Activated naive CD8-positive, alpha-beta T cell (primary cell): ENCODE data around the gene AOPEP.

Experiments used
- H3K27ac Mint-ChIP-seq: one replicate; pipeline ENCODE4 v1.8.0; 2021; ENCODE audit warnings: mixed read lengths
- H3K27me3 Mint-ChIP-seq: one replicate; pipeline ENCODE4 v1.8.0; 2021; ENCODE audit warnings: mixed read lengths
- H3K36me3 Mint-ChIP-seq: one replicate; pipeline ENCODE4 v1.8.0; 2021; ENCODE audit warnings: mixed read lengths
- H3K4me1 Mint-ChIP-seq: one replicate; pipeline ENCODE4 v1.8.0; 2021; ENCODE audit warnings: low read depth, mixed read lengths
- H3K4me3 Mint-ChIP-seq: one replicate; pipeline ENCODE4 v1.8.0; 2021; ENCODE audit warnings: mild to moderate bottlenecking, mixed read lengths
- H3K9me3 Mint-ChIP-seq: one replicate; pipeline ENCODE4 v1.8.0; 2021; ENCODE audit warnings: low read depth, mixed read lengths

Gene AOPEP

DNA sequence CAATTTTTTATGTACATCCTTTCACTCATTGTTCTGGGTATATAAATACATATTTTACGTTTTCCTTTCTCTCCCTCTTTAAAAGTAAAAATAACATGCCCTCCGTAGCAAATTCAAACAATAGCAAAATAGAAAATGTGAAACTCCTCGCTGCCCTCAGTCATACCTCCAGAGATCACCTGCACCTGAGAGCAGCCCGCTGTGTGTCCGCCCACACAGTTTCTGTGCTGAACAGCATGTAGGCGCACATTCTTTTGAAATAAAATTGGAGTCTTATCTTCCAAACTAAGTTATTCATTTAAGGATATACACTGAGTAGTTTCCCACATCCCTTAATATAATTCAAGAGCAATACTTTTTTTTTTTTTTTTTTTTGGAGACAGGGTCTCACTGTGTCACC lies 255.7 kb downstream of the AOPEP start:
- Mint-ChIP-seq H3K9me3 (no peaks in the 10 kb centered on the region), H3K4me3 (no peak overlapping the region), H3K36me3 (peaks cover 11% of the 10 kb centered on the region), H3K27ac (no peak overlapping the region), H3K27me3 (no peaks in the 10 kb centered on the region), H3K4me1 (peaks cover 12% of the 10 kb centered on the region)

DNA sequence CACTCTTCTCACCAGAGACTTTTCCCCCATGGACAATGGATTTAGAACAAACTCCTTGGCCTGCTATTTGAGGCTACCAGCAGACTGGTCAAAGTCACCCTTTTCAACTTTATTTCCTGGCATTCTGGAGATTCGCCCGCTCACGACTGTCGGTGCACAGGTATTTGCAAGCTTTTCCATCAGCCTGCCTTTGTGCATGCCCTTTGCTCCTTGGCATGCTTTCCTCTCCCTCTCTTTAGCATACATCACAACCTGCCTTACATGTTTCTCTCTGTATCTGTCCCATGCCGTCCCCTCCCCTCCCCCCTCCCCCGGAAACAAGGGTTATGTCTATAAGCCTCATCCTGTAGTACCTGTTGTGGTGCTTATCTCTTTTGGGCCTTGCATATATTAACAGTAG lies 257.1 kb downstream of the AOPEP start:
- Mint-ChIP-seq H3K4me1 (peaks cover 12% of the 10 kb centered on the region), H3K9me3 (no peaks in the 10 kb centered on the region), H3K36me3 (peaks cover 7% of the 10 kb centered on the region), H3K4me3 (no peak overlapping the region), H3K27ac (no peak overlapping the region), H3K27me3 (no peaks in the 10 kb centered on the region)

DNA sequence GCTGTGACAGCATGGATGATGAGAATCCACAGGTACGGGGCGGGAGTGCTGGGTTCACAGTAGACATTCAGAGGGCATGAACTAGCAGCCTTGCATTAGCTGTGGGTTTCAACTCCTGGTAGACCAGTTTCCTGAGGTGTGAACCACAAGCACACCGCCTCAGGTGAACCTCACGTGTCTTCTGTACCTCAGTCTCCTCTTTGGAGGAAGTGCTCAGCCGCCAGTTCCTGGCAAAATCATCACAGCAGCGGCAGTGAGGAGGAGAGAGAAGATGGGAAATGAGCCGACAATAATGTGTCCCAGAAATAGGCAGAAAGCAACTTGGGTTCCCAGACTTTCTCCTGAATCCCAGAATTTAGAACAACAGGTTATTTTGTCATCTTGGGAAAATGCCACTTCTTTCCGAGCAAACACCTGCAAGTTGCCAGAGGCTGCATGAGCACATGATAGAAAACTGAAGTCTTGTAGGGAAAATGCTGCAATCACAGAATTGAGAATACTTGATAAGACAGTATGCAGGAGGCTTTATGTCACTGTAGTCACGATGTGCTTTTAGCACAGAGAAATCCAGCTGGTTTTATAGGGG lies 258.5 kb downstream of the AOPEP start:
- Mint-ChIP-seq H3K9me3 (no peaks in the 10 kb centered on the region), H3K27me3 (no peaks in the 10 kb centered on the region), H3K36me3 (peaks cover 7% of the 10 kb centered on the region), H3K4me1 (peaks cover 12% of the 10 kb centered on the region), H3K27ac (no peak overlapping the region), H3K4me3 (no peak overlapping the region)

DNA sequence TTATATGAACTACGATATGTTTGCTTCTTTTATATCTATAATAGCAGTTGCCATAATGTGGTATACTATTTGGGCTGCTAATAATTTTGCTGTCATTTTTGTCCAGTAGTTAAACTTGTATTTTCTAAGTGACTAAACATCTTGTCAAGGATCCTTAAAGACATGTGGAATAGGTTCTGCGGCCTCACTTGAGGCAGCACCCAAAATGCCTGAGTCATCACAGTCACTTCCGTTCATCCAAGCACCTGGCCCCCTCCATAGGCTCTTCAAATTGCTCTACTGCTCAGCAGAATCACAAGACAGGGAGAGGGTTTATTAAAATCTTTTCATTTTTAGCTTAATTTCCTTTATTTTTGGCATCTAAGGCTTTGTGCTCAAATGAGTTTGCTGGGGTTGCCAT lies 259.1 kb downstream of the AOPEP start:
- H3K4me1 Mint-ChIP-seq = peaks cover 12% of the 10 kb centered on the region
- no peak overlapping the region for H3K4me3 Mint-ChIP-seq
- H3K36me3 Mint-ChIP-seq = peaks cover 7% of the 10 kb centered on the region
- no peaks in the 10 kb centered on the region for H3K9me3 Mint-ChIP-seq
- no peak overlapping the region for H3K27ac Mint-ChIP-seq
- H3K27me3 Mint-ChIP-seq = no peaks in the 10 kb centered on the region

DNA sequence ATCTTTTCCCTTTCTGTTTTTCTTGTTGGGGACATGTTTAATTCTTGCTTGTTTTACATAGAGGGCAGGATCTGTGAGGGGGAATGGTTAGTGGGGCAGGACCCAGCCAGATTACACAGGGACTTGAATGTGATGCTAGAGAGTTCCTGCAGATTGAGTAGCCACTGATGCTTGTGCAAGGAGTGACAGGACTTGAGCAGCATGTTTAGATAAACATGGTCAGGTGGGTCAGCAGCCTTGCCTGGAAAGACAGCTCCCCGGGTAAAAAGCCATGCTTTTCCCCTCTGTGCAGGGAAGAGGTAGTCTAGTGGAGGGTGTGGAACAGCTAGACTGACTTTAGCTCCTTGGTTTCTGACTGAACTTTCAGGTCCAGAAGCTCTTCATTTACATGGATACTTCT lies 261.2 kb downstream of the AOPEP start:
- Mint-ChIP-seq H3K36me3 (peaks cover 4% of the 10 kb centered on the region), H3K27me3 (no peaks in the 10 kb centered on the region), H3K4me1 (peaks cover 9% of the 10 kb centered on the region), H3K27ac (no peak overlapping the region), H3K4me3 (no peak overlapping the region), H3K9me3 (no peaks in the 10 kb centered on the region)

DNA sequence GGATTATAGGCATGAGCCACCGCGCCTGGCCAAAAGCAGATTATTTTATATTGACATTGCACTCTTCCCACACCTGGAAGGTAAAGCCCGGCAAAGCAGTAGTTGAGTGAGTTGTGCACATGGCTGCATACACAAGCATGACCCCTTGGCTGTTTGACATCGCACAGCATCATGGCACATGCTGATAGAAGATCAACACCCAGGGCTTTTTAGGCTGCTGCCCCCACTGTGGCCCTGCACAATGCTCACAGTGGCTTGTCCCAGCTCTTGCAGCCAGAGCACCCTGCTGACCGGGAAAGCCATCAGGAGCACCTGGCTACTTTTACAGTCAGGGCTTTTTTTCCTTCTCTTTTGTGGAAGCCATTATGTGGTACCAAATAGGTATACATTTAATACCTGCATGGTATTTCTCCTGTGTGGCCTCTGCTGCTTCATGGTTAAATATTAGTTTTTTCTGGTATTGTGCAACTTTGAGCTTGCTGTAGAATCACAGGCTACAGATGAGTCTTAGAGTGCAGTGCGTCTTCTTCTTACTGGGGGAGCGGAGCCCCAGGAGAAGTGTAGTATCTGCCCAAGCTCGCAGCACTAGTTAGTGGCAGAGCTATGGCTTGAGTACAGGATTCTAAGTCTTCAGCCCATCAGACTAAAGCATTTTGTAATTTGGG lies 264.5 kb downstream of the AOPEP start:
- Mint-ChIP-seq H3K4me3 (no peak overlapping the region), H3K36me3 (peaks cover 8% of the 10 kb centered on the region), H3K9me3 (no peaks in the 10 kb centered on the region), H3K27me3 (no peaks in the 10 kb centered on the region), H3K27ac (no peak overlapping the region), H3K4me1 (no peaks in the 10 kb centered on the region)

DNA sequence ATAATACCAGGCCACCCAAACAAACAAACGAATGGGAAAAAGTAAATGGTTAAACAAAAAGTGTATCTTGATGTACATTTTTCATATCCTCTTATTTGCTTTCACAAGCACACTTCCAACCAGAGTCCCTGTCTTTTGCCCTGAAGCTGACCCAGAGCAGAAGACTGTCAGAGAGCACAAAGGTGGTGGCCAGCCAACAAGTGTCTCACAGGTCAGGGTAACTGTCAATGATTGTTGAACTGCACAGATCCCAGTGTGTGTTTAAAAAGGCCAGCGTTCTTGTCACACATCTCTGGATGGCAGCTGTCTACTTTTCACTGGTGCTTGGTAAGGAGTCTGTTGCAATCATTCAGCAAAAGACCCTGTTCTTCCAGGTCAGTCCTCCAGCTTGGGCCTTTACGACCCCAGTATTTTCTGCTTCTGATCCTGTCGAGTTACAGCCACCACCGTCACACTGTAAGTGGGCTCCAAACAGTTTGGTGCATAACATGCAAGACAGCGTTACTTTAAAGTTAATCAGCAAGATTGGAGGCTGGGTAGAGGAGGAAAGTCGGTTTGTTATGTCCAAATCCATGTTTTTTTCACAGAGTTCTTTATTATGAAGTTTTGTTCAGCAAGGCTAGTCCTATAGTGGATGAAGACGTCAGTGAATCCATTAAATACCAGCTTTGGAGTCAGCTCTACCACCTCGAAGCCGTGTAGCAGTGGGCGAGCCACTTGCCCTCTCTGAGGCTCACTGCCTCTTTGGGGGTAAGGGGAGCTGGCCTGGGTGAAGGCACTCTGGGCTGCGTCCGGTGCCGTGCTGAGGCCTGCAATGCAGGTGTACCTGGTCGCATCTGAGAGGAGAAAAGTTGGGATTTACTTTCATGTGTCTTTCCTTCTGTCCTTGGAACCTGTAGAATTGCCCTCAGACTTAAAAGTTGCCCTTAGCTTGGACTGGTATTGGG lies 265.7 kb downstream of the AOPEP start:
- H3K4me3 Mint-ChIP-seq = no peak overlapping the region
- peaks cover 3% of the 10 kb centered on the region for H3K27me3 Mint-ChIP-seq
- H3K36me3 Mint-ChIP-seq = peaks cover 11% of the 10 kb centered on the region
- H3K9me3 Mint-ChIP-seq = no peaks in the 10 kb centered on the region
- H3K4me1 Mint-ChIP-seq = no peaks in the 10 kb centered on the region
- H3K27ac Mint-ChIP-seq = no peak overlapping the region

DNA sequence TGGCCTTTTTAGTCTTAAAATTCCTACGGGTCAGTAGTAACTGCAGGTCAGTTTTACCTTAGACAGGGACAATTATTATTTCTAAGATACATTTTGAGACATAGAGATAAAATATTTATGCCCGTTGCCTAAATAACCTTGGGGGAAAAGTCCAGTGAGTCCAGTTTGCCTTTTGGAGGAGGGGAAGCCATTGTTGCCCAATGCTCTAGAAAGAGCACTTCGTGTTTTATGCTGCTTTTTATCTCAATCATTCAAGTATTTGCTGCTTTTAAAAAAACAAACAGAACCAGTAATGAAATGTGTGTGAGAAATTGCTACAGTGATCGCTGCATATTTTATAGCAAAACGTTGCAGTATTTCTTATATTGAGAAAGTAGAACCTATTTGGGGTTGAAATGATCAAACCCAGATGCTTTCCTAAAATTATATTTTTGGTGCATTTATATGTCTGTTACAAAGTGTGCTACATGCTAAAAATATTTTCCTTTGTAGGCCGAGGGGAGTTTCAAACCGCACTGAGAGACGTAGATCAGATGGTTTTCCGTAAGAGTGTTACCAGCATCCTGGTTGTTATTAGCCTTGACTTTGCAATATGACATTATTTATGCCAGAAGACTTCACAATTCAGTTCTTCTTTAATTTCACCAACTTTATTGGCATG lies 266.8 kb downstream of the AOPEP start:
- peaks cover 11% of the 10 kb centered on the region for H3K36me3 Mint-ChIP-seq
- no peaks in the 10 kb centered on the region for H3K4me1 Mint-ChIP-seq
- H3K4me3 Mint-ChIP-seq = no peak overlapping the region
- no peak overlapping the region for H3K27ac Mint-ChIP-seq
- peaks cover 6% of the 10 kb centered on the region for H3K27me3 Mint-ChIP-seq
- H3K9me3 Mint-ChIP-seq = no peaks in the 10 kb centered on the region

DNA sequence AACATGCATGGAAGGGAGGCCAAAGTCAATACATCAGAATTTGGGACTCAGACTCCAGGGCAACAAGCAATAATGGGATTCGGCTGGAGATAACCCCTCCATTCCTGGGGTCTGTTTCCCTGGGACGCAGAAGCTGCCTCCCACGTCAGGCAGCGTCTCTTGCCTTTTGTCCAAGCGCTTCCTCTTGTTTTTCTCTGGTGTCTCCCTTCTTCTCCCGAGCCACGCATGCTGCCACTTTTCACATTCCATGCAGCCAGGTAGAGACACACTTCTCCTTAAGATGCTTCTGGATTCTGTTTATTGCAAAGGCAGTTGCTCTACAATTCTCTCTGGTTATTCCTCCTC lies 267.3 kb downstream of the AOPEP start:
- Mint-ChIP-seq H3K36me3 (peaks cover 11% of the 10 kb centered on the region), H3K27ac (no peak overlapping the region), H3K4me3 (no peak overlapping the region), H3K27me3 (peaks cover 7% of the 10 kb centered on the region), H3K9me3 (no peaks in the 10 kb centered on the region), H3K4me1 (no peaks in the 10 kb centered on the region)

DNA sequence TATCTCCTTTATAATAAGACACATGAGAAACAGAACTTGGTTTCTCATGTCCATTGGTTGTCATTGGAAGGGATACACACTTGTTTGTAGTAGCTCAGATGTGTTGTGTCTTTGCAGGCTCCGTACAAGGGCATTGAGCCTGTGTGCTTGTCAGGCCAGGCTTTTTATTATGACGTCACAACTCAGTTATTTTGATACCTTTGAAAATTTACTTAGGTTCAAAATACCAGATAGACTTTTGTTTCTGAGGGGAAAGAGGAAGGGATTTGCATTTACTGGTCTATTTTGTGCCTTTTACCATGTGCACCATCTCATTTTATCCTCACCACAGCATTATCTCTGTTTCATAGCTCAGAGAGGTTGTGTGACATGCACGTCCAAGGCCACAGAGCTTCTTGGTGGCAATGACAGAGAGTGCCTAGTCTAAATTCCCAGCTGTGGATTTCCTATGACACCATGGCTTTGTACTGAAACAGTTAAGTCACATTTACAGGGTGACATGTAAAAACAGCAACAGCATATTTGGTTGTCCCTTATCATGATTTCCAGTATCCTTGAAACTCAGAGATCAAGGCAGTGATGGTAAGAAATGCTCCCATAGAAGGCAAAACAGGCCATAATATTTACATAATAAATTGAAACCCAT lies 268.7 kb downstream of the AOPEP start:
- Mint-ChIP-seq H3K27me3 (peaks cover 11% of the 10 kb centered on the region), H3K9me3 (no peaks in the 10 kb centered on the region), H3K36me3 (peaks cover 14% of the 10 kb centered on the region), H3K4me1 (no peaks in the 10 kb centered on the region), H3K4me3 (no peak overlapping the region), H3K27ac (no peak overlapping the region)

DNA sequence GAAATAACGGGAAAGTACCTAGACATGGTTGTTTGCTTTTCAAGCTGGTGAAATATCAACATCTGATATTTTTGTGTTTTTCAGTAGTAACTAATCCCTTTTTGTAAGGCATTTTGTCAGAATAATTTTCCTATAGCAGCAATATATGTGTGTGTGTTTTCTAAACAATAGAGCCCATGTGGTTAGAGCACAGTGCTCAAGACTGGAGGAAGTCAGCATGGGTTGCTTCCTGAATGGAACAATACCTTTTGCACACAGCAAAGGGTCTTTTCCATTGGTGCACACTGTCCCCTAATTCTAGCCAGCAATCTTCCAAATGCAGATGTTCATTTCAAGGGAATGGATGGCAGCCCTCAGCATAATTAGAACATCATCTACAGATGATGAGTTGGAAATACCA lies 270.1 kb downstream of the AOPEP start:
- H3K4me3 Mint-ChIP-seq = no peak overlapping the region
- no peaks in the 10 kb centered on the region for H3K9me3 Mint-ChIP-seq
- H3K27me3 Mint-ChIP-seq = peaks cover 14% of the 10 kb centered on the region
- H3K4me1 Mint-ChIP-seq = no peaks in the 10 kb centered on the region
- H3K27ac Mint-ChIP-seq = no peak overlapping the region
- H3K36me3 Mint-ChIP-seq = peaks cover 18% of the 10 kb centered on the region

DNA sequence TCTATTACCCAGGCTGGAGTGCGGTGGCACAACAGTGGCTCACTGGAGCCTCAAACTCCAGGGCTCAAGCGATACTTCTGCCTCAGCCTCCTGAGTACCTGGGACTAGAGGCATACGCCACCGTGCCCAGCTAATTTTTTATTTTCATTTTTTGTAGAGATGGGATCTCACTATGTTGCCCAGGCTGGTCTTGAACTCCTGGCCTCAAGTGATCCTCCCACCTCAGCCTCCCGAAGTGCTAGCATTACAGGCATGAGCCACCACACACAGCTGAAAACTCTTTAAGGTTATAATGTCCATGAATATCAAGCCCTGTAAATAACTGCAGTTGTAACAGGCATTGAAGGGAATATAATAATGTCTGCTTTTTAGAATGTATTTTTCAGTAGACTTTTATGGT lies 271.2 kb downstream of the AOPEP start:
- peaks cover 18% of the 10 kb centered on the region for H3K27me3 Mint-ChIP-seq
- no peaks in the 10 kb centered on the region for H3K9me3 Mint-ChIP-seq
- peaks cover 18% of the 10 kb centered on the region for H3K36me3 Mint-ChIP-seq
- no peak overlapping the region for H3K4me3 Mint-ChIP-seq
- H3K4me1 Mint-ChIP-seq = peaks cover 3% of the 10 kb centered on the region
- H3K27ac Mint-ChIP-seq = no peak overlapping the region

DNA sequence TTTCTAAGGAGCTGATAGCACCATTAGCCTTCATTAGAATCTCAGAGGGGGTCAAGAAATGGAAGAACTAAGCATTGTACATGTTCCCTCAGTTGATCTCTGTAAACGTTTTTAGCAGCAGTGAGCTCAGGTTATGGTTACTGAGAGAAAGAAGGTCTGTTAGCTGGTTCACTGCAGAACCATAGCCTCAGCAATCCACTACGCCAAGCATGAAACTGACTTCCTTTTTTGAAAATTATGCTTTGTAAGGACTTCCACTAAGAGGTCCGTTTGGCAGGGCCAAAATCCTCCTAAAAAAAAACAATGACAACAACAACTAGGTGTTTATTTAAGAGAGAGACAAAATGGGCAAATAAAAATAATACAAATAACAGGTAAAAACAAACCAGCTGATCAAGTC lies 273.3 kb downstream of the AOPEP start:
- H3K27ac Mint-ChIP-seq = no peak overlapping the region
- no peak overlapping the region for H3K4me3 Mint-ChIP-seq
- H3K27me3 Mint-ChIP-seq = peaks cover 28% of the 10 kb centered on the region
- no peaks in the 10 kb centered on the region for H3K9me3 Mint-ChIP-seq
- peaks cover 7% of the 10 kb centered on the region for H3K4me1 Mint-ChIP-seq
- peaks cover 9% of the 10 kb centered on the region for H3K36me3 Mint-ChIP-seq

DNA sequence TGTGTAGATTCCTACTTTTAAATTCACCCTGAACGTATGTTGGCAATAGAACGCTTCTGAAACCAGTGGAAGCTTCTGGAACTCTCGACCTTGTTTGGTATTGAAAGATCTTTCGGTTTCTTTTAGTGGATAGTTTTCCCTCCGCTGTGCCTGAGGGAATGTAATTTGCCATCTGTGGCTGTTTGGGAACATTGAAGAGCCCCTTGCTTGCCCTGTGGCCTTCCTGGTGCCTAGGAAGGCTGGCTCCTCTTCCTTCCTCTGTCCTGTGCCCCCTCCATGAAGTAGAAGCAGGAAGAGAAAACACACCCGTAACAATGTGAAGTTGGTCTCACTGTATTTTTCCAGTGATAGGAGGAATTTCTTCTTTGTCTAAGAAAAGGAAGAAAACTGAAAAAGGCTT lies 274.3 kb downstream of the AOPEP start:
- no peak overlapping the region for H3K27ac Mint-ChIP-seq
- H3K4me1 Mint-ChIP-seq = peaks cover 9% of the 10 kb centered on the region
- peaks cover 9% of the 10 kb centered on the region for H3K36me3 Mint-ChIP-seq
- peaks cover 28% of the 10 kb centered on the region for H3K27me3 Mint-ChIP-seq
- H3K9me3 Mint-ChIP-seq = no peaks in the 10 kb centered on the region
- H3K4me3 Mint-ChIP-seq = no peak overlapping the region
